Effector memory CD4-positive, alpha-beta T cell (primary cell): ENCODE data around the gene DBX1.

Source experiments
- DNase-seq, 3 donors: peaks; one replicate each; pipeline ENCODE4 v3.0.0-alpha.2; 2020
- H3K27ac ChIP-seq: 2 replicates; pipeline ENCODE4 v1.7.0; 2013; ENCODE audit warnings: mild to moderate bottlenecking, low read length, moderate library complexity; ENCODE audit not compliant: insufficient read depth, poor library complexity, severe bottlenecking
- H3K27me3 ChIP-seq: replicated peaks from 2 replicates; pipeline ENCODE4 v1.7.0; 2013; ENCODE audit warnings: mild to moderate bottlenecking, low read length; ENCODE audit not compliant: insufficient read depth, control insufficient read depth, poor library complexity, severe bottlenecking
- H3K36me3 ChIP-seq: 2 replicates; pipeline ENCODE4 v1.7.0; 2013; ENCODE audit warnings: mild to moderate bottlenecking, low read length, moderate library complexity; ENCODE audit not compliant: control insufficient read depth, insufficient read depth
- H3K4me1 ChIP-seq: 2 replicates; pipeline ENCODE4 v1.7.0; 2013; ENCODE audit warnings: low read length, mild to moderate bottlenecking; ENCODE audit not compliant: control insufficient read depth, insufficient read depth, poor library complexity, severe bottlenecking
- H3K4me3 ChIP-seq: 2 replicates; pipeline ENCODE4 v1.7.0; 2013; ENCODE audit warnings: low read length, low read depth, mild to moderate bottlenecking; ENCODE audit not compliant: insufficient read depth, poor library complexity, severe bottlenecking
- H3K9me3 ChIP-seq: 2 replicates; pipeline ENCODE4 v1.7.0; 2013; ENCODE audit warnings: mild to moderate bottlenecking, low read length, moderate library complexity; ENCODE audit not compliant: control insufficient read depth

Gene DBX1

DNA sequence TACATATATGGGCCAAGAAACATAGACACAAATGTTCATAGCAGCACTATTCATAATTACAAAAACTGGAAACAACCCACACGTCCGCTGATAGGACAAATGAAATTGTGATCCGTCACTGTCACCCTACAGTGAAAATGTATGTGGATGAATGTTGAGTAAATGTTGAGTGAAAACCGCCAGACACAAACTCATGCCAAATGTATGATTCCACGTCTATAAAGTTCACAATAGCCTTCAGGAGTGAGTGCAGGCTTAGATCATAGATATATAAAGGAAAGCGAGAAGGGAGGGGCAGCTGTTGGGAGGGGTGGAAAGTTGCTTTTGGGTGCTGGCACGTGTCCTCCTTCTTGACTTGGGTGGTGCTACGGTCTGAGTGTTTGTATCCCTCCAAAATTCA is 33.6 kb downstream of the DBX1 start:
- Histone ChIP-seq H3K27ac (no peak overlapping the region), H3K4me3 (no peak overlapping the region), H3K9me3 (no peaks in the 10 kb centered on the region), H3K36me3 (no peaks in the 10 kb centered on the region), H3K4me1 (no peaks in the 10 kb centered on the region), H3K27me3 (no peaks in the 10 kb centered on the region)
- no peak for DNase-seq

DNA sequence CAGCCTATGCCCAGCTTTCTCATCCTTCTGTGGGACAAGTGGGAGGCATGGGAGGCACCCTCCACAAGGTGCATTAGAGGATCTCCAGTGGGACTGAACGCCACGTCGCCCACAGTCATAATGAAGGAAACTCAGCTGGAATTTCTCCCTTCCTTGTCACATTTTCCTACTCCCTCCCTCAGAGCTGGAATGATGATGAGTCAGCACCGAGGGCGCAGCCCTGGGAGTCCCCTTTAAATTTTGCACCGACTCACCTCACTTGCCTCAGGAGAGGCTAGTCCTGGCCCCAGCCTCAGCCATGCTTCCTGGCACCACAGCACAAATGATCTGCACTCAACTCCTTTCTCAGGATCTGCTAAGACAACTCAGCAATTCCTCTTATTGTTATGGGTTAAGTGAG is 34.3 kb downstream of the DBX1 start:
- H3K4me1 ChIP-seq, result no peaks in the 10 kb centered on the region
- H3K27me3 ChIP-seq, result no peaks in the 10 kb centered on the region
- no peak for DNase-seq
- H3K4me3 ChIP-seq, result no peak overlapping the region
- H3K9me3 ChIP-seq, result no peaks in the 10 kb centered on the region
- no peak overlapping the region for H3K27ac ChIP-seq
- no peaks in the 10 kb centered on the region for H3K36me3 ChIP-seq

DNA sequence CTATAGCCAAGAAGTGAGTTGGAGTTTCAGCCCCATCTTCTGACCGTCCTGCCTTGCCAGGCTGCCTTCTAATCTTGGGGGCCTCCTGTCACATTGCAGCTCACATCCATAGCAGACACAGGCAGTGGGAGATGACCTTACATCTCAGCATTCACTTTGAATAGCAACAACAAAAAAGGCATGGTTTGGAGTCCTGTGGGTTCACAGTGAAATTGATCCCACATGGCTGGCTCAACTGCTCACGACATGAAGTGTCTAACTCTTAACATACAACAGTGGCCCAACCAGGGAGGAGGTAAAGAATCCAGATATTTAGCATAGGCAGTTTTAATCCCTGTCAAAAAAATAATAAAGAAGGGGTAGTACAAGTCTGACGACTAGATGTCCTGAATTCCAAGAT is 38.1 kb downstream of the DBX1 start:
- no peaks in the 10 kb centered on the region for H3K27me3 ChIP-seq

DNA sequence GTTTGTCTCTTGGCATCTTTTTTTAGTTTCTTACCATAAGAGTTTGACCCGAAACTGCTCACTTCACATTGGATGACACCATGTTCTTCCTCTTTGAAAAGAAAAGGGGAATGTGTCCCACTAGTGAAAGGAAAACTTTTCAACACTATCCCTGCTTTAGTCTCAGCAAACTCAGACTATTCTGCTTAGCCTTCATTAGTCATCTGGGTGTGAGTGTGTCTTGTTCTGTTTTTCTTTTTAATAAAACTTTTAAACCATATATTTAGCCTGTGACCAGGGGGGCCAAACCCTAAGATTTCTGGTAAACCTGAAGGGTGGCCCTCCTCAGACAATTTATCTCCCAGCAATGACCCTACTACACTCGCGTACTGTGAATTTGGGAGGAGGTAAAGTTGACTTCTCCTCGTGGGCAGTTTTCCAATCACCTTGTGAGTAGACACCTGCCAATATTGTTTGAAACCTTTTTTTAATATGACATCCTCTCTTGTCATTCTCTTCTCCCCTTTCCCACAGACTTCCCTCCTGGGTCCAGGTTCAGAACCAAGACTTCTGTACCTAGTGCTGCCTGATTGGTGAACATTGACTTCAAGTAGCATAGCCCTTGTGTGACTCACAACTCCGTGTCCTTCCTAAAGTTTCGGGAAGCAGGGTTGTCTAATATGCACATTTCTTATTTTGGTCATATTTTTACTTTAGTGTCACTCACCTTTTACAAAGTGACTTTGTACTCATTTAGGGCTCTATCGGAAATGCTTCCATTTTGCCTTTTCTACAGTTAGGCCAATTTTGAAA is 39.9 kb downstream of the DBX1 start:
- no peaks in the 10 kb centered on the region for H3K9me3 ChIP-seq
- no peak overlapping the region for H3K27ac ChIP-seq
- no peaks in the 10 kb centered on the region for H3K27me3 ChIP-seq
- H3K4me3 ChIP-seq, result no peak overlapping the region
- no peak for DNase-seq
- H3K36me3 ChIP-seq, result no peaks in the 10 kb centered on the region
- H3K4me1 ChIP-seq, result no peaks in the 10 kb centered on the region

More for the DNA sequence above, 38.1 kb downstream of the DBX1 start:
- no peak overlapping the region for H3K27ac ChIP-seq
- no peaks in the 10 kb centered on the region for H3K4me1 ChIP-seq
- H3K36me3 ChIP-seq, result no peaks in the 10 kb centered on the region
- no peaks in the 10 kb centered on the region for H3K9me3 ChIP-seq
- DNase-seq, result no peak
- H3K4me3 ChIP-seq, result no peak overlapping the region

DNA sequence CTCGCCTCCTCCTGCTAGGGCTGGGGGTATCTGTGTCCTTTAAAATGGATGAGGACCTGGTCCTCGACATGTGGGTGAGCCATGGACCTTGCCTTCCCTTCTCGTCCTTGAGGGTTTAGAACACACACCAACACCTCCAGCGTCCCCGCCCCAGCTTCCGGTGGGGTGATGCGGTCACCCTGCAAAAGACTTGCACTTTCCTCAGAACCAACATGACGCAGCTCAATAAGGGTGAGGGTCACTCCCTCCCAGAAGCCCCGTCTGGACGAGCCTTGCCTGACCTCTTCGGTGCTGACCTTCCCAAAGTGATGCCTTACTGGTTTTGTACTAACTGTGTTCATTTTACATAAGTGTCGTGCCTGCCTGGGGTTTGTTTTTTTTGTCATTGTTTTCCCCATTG is 41.0 kb downstream of the DBX1 start:
- Histone ChIP-seq H3K4me1 (no peaks in the 10 kb centered on the region), H3K27ac (no peak overlapping the region), H3K27me3 (no peaks in the 10 kb centered on the region), H3K36me3 (no peaks in the 10 kb centered on the region), H3K9me3 (no peaks in the 10 kb centered on the region), H3K4me3 (no peak overlapping the region)
- no peak for DNase-seq

DNA sequence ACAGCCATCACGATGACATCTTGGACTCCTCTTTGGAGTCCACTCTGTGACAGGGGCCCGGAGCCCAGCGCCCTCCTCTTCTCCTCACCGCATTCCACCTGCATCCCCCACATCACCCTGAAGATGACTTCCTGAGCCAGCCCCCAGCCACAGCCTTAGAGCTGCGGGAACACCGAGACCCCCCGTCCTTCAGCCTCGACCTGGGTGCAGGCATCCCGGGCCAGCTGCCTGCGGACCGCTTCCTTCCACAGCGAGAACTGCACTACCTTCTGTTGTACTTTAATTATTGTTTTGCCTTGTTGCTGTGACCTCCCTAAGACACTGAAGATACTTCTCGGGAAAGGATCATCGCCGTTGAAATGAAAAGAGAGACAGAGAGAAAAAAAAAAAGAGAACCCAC is 42.1 kb downstream of the DBX1 start:
- H3K4me1 ChIP-seq, result no peaks in the 10 kb centered on the region
- no peaks in the 10 kb centered on the region for H3K36me3 ChIP-seq
- no peaks in the 10 kb centered on the region for H3K27me3 ChIP-seq
- DNase-seq, result no peak
- H3K27ac ChIP-seq, result no peak overlapping the region
- no peaks in the 10 kb centered on the region for H3K9me3 ChIP-seq
- no peak overlapping the region for H3K4me3 ChIP-seq

DNA sequence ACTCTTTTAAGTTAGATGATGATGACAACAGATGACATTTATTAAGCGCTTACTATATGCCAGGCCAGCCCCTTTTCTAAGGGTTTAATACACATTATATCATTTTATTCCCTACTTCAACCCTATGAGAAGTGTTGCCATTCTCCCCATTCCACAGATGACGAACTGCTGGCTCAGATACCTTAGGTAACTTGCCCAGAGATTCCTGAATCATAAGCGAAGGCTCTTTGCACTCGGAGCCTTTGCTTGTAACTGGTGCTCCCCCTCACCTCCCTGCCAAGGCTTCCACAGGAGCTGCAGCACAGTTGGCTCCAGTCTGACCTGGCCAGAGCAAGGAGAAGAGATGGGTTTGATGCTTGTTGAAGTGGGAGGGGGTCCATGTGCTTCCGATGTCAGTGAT is 43.0 kb downstream of the DBX1 start:
- Histone ChIP-seq H3K9me3 (no peaks in the 10 kb centered on the region), H3K27ac (no peak overlapping the region), H3K27me3 (no peaks in the 10 kb centered on the region), H3K4me1 (no peaks in the 10 kb centered on the region), H3K4me3 (no peak overlapping the region), H3K36me3 (no peaks in the 10 kb centered on the region)
- DNase-seq, result no peak

DNA sequence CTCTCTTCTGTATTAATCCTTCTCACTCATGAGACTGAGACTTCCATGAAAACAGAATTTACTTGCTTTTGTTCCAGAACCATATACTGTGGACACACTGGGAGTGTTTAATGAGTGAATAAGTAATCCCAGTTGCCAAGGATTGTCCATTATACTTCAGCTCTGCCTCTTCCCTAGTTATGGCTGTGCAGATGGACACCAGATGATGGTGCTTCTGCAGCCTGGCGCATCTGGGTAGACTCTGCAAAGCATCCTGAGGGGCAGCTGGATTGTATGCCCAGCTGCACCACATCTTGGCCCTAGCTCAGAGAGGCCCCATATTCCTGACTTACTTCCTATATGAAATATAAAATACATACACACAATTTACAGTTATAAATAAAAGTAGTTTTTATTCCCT is 43.5 kb downstream of the DBX1 start:
- DNase-seq, result no peak
- no peaks in the 10 kb centered on the region for H3K4me1 ChIP-seq

DNA sequence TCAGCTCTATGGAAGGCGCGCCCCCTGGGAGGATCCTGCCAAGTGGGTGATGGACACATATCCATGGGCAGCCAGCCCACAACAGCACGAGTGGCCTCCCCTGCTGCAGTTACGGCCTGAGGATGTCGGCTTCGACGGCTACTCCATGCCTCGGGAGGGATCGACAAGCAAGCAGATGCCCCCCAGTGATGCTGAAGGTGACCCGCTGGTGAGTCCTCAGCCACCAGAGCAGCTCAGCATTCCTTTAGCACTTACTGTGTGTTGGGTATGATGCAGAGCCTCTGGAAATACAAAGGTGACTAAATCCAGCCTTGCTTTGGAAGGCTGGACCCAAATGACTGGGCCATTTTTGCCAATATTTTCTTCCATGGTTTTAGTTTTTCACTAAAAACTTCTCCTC is 45.7 kb downstream of the DBX1 start:
- Histone ChIP-seq H3K4me1 (no peaks in the 10 kb centered on the region), H3K36me3 (no peaks in the 10 kb centered on the region), H3K27ac (no peak overlapping the region), H3K9me3 (no peaks in the 10 kb centered on the region), H3K4me3 (no peak overlapping the region), H3K27me3 (no peaks in the 10 kb centered on the region)
- no peak for DNase-seq

More for the DNA sequence above, 43.5 kb downstream of the DBX1 start:
- Histone ChIP-seq H3K36me3 (no peaks in the 10 kb centered on the region), H3K27me3 (no peaks in the 10 kb centered on the region), H3K9me3 (no peaks in the 10 kb centered on the region), H3K27ac (no peak overlapping the region), H3K4me3 (no peak overlapping the region)

DNA sequence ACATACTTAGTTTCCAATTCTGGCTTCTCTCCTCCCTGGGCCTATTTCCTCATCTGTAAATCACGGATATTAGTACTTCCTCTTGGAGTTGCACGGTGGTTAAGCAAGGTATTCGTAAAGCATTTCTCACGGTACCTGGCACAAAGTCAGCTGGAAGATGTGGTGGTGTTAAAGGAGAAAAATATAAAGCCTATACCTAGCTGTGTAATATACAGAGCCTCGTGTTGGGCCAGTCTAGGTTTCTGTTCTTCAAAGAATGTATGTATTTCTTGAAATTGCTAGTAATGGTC is 47.2 kb downstream of the DBX1 start:
- no peak for DNase-seq
- H3K27me3 ChIP-seq, result no peaks in the 10 kb centered on the region
- no peak overlapping the region for H3K27ac ChIP-seq
- no peaks in the 10 kb centered on the region for H3K36me3 ChIP-seq
- no peak overlapping the region for H3K4me3 ChIP-seq
- no peaks in the 10 kb centered on the region for H3K9me3 ChIP-seq
- H3K4me1 ChIP-seq, result no peaks in the 10 kb centered on the region
